ENCODE data around the gene L1TD1. TPM values are rescaled to one million over a fixed set of nuclear protein-coding genes. Genes with fewer than 3 reads are reported as not detected.

Gene L1TD1
- total RNA-seq, 1 experiment from 2014 or later, result 0.20 TPM

DNA sequence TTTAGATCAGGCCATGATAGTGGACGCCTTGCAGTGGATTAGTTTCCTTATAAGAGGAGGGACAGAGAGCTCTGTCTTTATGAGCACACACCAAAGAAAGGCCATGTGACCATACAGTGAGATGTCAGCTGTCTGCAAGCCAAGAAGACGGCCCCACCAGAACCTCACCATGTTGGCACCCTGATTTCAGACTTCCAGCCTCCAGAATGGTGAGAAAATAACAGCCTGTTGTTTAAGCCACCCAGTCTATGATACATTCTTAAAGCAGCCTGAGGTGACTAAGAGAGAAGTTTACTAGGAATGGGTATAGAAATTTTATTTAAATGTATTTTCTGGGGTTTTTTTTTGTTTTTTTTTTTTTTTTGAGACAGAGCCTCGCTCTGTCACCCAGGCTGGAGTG, 29.5 kb downstream of the L1TD1 start:
- Histone ChIP-seq H3K9me3 (ENCODE audit: control insufficient read depth in 1 of 2, insufficient read depth in 1 of 2, low read depth in 1 of 2, low read length in 2 of 2) (no peaks in the 10 kb centered on the region), H3K9ac (ENCODE audit: low read length) (no peak overlapping the region), H3K4me1 (ENCODE audit: control insufficient read depth in 1 of 2, insufficient read depth in 2 of 2, low read length in 2 of 2) (peaks cover 0 to under 1% of the 10 kb centered on the region in 2 experiments; a peak in 1 of 4 replicates), H3K4me2 (ENCODE audit: low read length) (no peak overlapping the region), H2AFZ (ENCODE audit: low read depth, low read length, poor library complexity, severe bottlenecking) (no peak overlapping the region), H3K79me2 (ENCODE audit: insufficient read depth, low read length) (no peaks in the 10 kb centered on the region), H3K27ac (ENCODE audit: low read depth, low read length) (no peak overlapping the region), H3K27me3 (ENCODE audit: insufficient read depth, low read length) (no peaks in the 10 kb centered on the region), H3K36me3 (ENCODE audit: control insufficient read depth in 1 of 2, insufficient read depth in 2 of 2, low read length in 2 of 2) (no peaks in the 10 kb centered on the region), H3K4me3 (replicated peaks in 1 of 2; ENCODE audit: low read depth in 1 of 2, low read length in 2 of 2) (no peak overlapping the region), H3K9me2 (ENCODE audit: insufficient read depth) (no peaks in the 10 kb centered on the region), H4K20me1 (ENCODE audit: insufficient read depth) (no peaks in the 10 kb centered on the region)
- TF ChIP-seq, protein P1, sequence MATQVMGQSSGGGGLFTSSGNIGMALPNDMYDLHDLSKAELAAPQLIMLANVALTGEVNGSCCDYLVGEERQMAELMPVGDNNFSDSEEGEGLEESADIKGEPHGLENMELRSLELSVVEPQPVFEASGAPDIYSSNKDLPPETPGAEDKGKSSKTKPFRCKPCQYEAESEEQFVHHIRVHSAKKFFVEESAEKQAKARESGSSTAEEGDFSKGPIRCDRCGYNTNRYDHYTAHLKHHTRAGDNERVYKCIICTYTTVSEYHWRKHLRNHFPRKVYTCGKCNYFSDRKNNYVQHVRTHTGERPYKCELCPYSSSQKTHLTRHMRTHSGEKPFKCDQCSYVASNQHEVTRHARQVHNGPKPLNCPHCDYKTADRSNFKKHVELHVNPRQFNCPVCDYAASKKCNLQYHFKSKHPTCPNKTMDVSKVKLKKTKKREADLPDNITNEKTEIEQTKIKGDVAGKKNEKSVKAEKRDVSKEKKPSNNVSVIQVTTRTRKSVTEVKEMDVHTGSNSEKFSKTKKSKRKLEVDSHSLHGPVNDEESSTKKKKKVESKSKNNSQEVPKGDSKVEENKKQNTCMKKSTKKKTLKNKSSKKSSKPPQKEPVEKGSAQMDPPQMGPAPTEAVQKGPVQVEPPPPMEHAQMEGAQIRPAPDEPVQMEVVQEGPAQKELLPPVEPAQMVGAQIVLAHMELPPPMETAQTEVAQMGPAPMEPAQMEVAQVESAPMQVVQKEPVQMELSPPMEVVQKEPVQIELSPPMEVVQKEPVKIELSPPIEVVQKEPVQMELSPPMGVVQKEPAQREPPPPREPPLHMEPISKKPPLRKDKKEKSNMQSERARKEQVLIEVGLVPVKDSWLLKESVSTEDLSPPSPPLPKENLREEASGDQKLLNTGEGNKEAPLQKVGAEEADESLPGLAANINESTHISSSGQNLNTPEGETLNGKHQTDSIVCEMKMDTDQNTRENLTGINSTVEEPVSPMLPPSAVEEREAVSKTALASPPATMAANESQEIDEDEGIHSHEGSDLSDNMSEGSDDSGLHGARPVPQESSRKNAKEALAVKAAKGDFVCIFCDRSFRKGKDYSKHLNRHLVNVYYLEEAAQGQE (IDR thresholded peaks at IDR 0.05; ENCODE audit: low read depth), result no peak
- no peak for TF ChIP-seq ZFX (IDR thresholded peaks at IDR 0.05)
- TF ChIP-seq JUND (IDR thresholded peaks at IDR 0.05), result no peak
- no peak for TF ChIP-seq FOSL1 (IDR thresholded peaks at IDR 0.05; ENCODE audit: low read depth)
- no peak for TF ChIP-seq SP1 (IDR thresholded peaks at IDR 0.05; ENCODE audit: low read depth)
- TF ChIP-seq EGR1 (IDR thresholded peaks at IDR 0.05; ENCODE audit: low read depth), result no peak
- TF ChIP-seq TCF7L2 (IDR thresholded peaks at IDR 0.05; ENCODE audit: borderline replicate concordance, extremely low read depth, insufficient read depth, insufficient read length), result no peak
- no peak for TF ChIP-seq CBX3 (IDR thresholded peaks at IDR 0.05; ENCODE audit: low read depth)
- TF ChIP-seq, protein P2, sequence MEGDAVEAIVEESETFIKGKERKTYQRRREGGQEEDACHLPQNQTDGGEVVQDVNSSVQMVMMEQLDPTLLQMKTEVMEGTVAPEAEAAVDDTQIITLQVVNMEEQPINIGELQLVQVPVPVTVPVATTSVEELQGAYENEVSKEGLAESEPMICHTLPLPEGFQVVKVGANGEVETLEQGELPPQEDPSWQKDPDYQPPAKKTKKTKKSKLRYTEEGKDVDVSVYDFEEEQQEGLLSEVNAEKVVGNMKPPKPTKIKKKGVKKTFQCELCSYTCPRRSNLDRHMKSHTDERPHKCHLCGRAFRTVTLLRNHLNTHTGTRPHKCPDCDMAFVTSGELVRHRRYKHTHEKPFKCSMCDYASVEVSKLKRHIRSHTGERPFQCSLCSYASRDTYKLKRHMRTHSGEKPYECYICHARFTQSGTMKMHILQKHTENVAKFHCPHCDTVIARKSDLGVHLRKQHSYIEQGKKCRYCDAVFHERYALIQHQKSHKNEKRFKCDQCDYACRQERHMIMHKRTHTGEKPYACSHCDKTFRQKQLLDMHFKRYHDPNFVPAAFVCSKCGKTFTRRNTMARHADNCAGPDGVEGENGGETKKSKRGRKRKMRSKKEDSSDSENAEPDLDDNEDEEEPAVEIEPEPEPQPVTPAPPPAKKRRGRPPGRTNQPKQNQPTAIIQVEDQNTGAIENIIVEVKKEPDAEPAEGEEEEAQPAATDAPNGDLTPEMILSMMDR (IDR thresholded peaks at IDR 0.05 in 2 of 3, conservative IDR thresholded peaks at IDR 0.05 in 1 of 3; ENCODE audit: borderline replicate concordance in 1 of 3, insufficient read depth in 1 of 3, low read depth in 2 of 3, low read length in 2 of 3), result no peak
- no peak for TF ChIP-seq EZH2 (IDR thresholded peaks at IDR 0.05)
- TF ChIP-seq ELF1 (IDR thresholded peaks at IDR 0.05; ENCODE audit: borderline replicate concordance, low read depth), result no peak
- no peak for TF ChIP-seq SIN3A (IDR thresholded peaks at IDR 0.05; ENCODE audit: low read depth)
- TF ChIP-seq, protein P3, sequence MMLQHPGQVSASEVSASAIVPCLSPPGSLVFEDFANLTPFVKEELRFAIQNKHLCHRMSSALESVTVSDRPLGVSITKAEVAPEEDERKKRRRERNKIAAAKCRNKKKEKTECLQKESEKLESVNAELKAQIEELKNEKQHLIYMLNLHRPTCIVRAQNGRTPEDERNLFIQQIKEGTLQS (IDR thresholded peaks at IDR 0.05), result no peak
- no peak for TF ChIP-seq RAD21 (IDR thresholded peaks at IDR 0.05; ENCODE audit: low read depth)
- TF ChIP-seq POLR2A (IDR thresholded peaks at IDR 0.05; ENCODE audit: borderline replicate concordance, extremely low read depth, insufficient read depth, insufficient read length), result no peak
- CTCF ChIA-PET, result no interaction called here
- ATAC-seq (no peak), DNase-seq (ENCODE audit: low read depth, low spot score) (no peak)
- BruUV-seq (replicated peaks), result no TSS peak
- RAD21 ChIA-PET (ENCODE audit: low non-redundant PET in 1 of 2, low total read pairs in 2 of 2, uncharacterized antibody in 2 of 2, unreplicated experiment in 2 of 2), result no interaction called here
- POLR2A ChIA-PET, result no interaction called here
- intact Hi-C loops (cut with micrococcal nuclease), result no loop called here
